Smooth muscle cell of the umbilical artery (primary cell): ENCODE measurements around the gene KRTAP17-1. TPM values are rescaled to one million over a fixed set of nuclear protein-coding genes. Genes with fewer than 3 reads are reported as not detected.

Experiments
- total RNA-seq: library from RNA; depleted of rRNA; stranded (reverse); fragments of >200 nt; gene quantifications from 2 replicates; pipeline ENCODE4 v1.2.3, GENCODE V29; 2014

The KRTAP17-1 gene
- not detected in 2 replicates for total RNA-seq

DNA sequence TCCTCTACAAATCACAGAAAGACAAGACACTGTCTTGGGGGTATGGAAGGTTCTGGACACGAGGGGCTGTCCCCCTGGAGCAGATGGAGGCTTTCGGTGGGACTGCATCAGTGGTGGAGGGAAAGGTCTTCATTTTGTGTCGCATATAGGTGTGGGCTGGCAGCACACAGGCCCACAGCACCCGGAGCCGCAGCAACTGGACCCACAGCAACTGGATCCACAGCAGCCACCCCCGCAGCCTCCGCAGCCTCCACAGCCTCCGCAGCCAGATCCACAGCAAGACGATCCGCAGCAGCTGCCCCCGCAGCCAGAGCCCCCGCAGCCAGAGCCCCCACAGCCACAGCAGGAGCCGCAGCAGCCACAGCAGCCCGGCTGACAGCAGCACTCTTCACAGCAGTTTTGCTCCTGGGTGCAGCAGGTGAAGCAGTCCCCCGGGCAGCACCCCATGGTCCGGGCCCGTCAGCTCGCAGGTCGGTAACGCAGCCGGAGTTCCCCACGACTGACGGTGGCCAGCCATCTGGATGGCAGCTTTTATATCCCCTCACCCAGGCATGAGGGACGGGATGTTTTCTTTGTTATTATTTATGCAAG, at the start of gene KRTAP17-1:
TSS of gene KRTAP17-1 (minus strand) at position 507 of the 591 bp plus-strand sequence. CDS start at position 447, 60 bp downstream.

DNA sequence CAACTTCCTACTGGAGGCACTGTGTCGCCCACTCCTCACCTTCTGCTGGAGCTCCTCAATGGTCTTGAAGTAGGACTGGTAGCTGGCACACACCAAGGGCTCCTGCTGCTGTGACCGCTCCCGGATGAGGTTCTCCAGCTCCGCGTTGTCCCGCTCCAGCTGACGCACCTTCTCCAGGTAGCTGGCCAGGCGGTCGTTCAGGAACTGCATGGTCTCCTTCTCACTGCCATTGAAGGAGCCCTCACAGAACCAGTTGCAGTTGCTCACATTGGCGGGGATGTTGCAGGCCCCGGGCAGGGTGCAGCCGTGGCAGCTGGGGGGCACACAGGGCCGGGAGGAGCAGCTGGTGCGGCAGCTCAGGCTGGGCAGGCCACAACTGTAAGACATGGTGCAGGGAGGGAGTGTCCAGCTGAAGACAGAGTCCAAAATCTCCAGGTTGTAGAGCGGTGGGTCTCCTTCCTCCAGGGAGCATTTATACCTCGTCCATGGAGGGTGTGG, 34.9 kb upstream of the KRTAP17-1 start, which contains the start of gene KRT33A:
TSS of gene KRT33A (minus strand) at position 448 of the 498 bp plus-strand sequence. CDS start at position 387, 61 bp downstream.

GRCh38 chr17:41308918-41309359, 6.6 kb downstream of the KRTAP17-1 start, which contains the start of gene KRTAP16-1:
Gene KRTAP16-1, minus strand, starts transcription at chr17:41309309. Its CDS starts 56 bp downstream, at chr17:41309253.

DNA sequence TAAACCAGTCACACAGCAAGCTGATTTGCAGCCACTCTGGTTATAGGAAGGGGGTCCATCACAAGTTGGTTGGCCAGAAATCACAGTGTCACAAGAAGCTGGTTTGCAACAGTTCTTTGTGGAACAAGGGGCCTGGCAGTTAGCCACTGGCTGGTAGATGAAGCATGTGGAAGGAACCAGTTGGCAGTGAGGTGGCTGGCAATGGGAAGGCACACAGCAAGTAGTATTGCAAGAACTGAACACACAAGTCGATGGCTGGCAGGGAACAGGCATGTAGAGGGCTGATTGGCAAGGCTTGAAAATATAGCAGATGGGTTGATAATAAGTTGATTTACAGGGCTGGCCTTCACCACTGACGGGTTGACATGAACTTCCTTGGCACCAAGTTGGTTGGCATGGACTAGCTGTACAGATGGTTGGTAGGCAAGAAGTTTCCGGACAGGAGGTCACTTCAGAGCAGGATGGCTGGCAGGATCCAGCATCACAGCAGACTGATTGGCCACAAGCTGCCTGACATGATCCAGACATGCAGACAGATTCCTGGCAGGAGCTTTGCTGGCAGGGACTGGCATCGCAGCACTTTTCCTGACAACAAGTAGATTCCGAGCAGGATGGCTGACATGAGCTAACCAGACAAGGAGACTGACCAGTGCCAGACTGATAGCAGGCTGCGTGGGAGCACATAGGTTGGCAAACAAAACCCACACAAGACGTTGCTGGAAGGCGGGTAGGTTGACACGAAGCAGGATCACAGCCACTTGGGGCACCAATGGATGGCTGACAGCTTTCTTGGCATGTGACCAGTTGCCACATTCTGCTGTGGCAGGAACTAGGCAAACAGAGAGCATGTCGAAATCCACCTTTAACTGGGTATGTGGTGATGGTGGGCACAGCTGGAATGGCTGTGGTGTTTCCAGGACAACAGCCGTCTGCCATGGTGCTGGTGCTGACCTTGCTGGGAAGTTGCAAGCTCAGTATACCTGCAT, 13.3 kb downstream of the KRTAP17-1 start, which contains the start of gene KRTAP29-1:
TSS of gene KRTAP29-1 (minus strand) at position 936 of the 986 bp plus-strand sequence. CDS start at position 936, 0 bp downstream.

DNA sequence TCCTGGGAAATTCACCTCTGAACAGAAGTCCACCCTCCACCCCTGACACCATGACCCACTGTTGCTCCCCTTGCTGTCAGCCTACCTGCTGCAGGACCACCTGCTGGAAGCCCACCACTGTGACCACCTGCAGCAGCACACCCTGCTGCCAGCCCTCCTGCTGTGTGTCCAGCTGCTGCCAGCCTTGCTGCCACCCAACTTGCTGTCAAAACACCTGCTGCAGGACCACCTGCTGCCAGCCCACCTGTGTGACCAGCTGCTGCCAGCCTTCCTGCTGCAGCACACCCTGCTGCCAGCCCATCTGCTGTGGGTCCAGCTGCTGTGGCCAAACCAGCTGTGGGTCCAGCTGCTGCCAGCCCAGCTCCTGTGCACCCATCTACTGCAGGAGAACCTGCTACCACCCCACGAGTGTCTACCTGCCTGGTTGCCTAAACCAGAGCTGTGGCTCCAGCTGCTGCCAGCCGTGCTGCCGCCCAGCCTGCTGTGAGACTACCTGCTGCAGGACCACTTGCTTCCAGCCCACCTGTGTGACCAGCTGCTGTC, 39.8 kb downstream of the KRTAP17-1 start, which contains the start of gene KRTAP9-7:
TSS of gene KRTAP9-7 (plus strand) at position 51 of the 543 bp plus-strand sequence. CDS start at position 51, 0 bp downstream.

GRCh38 chr17:41265078-41265477, 50.4 kb downstream of the KRTAP17-1 start, which contains the start of gene KRTAP9-6:
Gene KRTAP9-6, plus strand, starts transcription at chr17:41265378. Its CDS starts 0 bp downstream, at chr17:41265378.

Other genes starting within 250 kb of the KRTAP17-1 start
- not detected in 2 replicates for gene KRTAP2-4, start 249.8 kb downstream of the KRTAP17-1 start, total RNA-seq
- not detected in 2 replicates for gene KRTAP4-7, start 231.6 kb downstream of the KRTAP17-1 start, total RNA-seq
- not detected in 2 replicates for gene KRTAP4-8, start 217.6 kb downstream of the KRTAP17-1 start, total RNA-seq
- gene KRTAP4-16, start 213.5 kb downstream of the KRTAP17-1 start, total RNA-seq: not detected in 2 replicates
- not detected in 2 replicates for gene KRTAP4-9, start 210.3 kb downstream of the KRTAP17-1 start, total RNA-seq
- gene KRTAP4-11, start 197.3 kb downstream of the KRTAP17-1 start, total RNA-seq: not detected in 2 replicates
- not detected in 2 replicates for gene KRTAP4-12, start 191.5 kb downstream of the KRTAP17-1 start, total RNA-seq
- not detected in 2 replicates for gene KRTAP4-6, start 175.2 kb downstream of the KRTAP17-1 start, total RNA-seq
- gene KRTAP4-5, start 165.9 kb downstream of the KRTAP17-1 start, total RNA-seq: not detected in 2 replicates
- gene KRTAP4-4, start 155.0 kb downstream of the KRTAP17-1 start, total RNA-seq: not detected in 2 replicates
- gene KRTAP4-3, start 147.5 kb downstream of the KRTAP17-1 start, total RNA-seq: not detected in 2 replicates
- gene KRTAP4-2, start 137.5 kb downstream of the KRTAP17-1 start, total RNA-seq: not detected in 2 replicates
- not detected in 2 replicates for gene KRTAP4-1, start 130.8 kb downstream of the KRTAP17-1 start, total RNA-seq
- not detected in 2 replicates for gene KRTAP9-1, start 125.8 kb downstream of the KRTAP17-1 start, total RNA-seq
- gene KRTAP9-2, start 89.1 kb downstream of the KRTAP17-1 start, total RNA-seq: not detected in 2 replicates
- gene KRTAP9-3, start 83.3 kb downstream of the KRTAP17-1 start, total RNA-seq: not detected in 2 replicates
- gene KRTAP9-8, start 77.7 kb downstream of the KRTAP17-1 start, total RNA-seq: not detected in 2 replicates
- not detected in 2 replicates for gene KRTAP9-4, start 66.0 kb downstream of the KRTAP17-1 start, total RNA-seq
- not detected in 2 replicates for gene KRTAP9-9, start 60.3 kb downstream of the KRTAP17-1 start, total RNA-seq
- not detected in 2 replicates for gene KRTAP9-6, start 50.3 kb downstream of the KRTAP17-1 start, total RNA-seq
- not detected in 2 replicates for gene KRTAP9-7, start 40.0 kb downstream of the KRTAP17-1 start, total RNA-seq
- gene KRTAP29-1, start 12.9 kb downstream of the KRTAP17-1 start, total RNA-seq: not detected in 2 replicates
- not detected in 2 replicates for gene KRTAP16-1, start 6.4 kb downstream of the KRTAP17-1 start, total RNA-seq
- gene KRT33A, start 35.1 kb upstream of the KRTAP17-1 start, total RNA-seq: not detected in 2 replicates
- gene KRT33B, start 54.1 kb upstream of the KRTAP17-1 start, total RNA-seq: 0.30 and 0.32 TPM in 2 replicates
- 0.89 and 6.6 TPM in 2 replicates for gene KRT34, start 66.6 kb upstream of the KRTAP17-1 start, total RNA-seq
- not detected in 2 replicates for gene KRT31, start 81.9 kb upstream of the KRTAP17-1 start, total RNA-seq
- gene KRT37, start 108.9 kb upstream of the KRTAP17-1 start, total RNA-seq: not detected in 2 replicates
- not detected in 2 replicates for gene KRT38, start 125.3 kb upstream of the KRTAP17-1 start, total RNA-seq
- gene KRT32, start 151.7 kb upstream of the KRTAP17-1 start, total RNA-seq: 0.09 TPM in 1 of 2 replicates, not detected in the other
- gene KRT35, start 165.4 kb upstream of the KRTAP17-1 start, total RNA-seq: not detected in 2 replicates
- gene KRT36, start 174.2 kb upstream of the KRTAP17-1 start, total RNA-seq: not detected in 2 replicates
- gene KRT13, start 189.9 kb upstream of the KRTAP17-1 start, total RNA-seq: 0.30 and 0.46 TPM in 2 replicates
- gene KRT15, start 203.2 kb upstream of the KRTAP17-1 start, total RNA-seq: 1.8 and 8.6 TPM in 2 replicates
- gene KRT19, start 212.6 kb upstream of the KRTAP17-1 start, total RNA-seq: 82.3 and 279 TPM in 2 replicates